VCaP (cell line): ENCODE data around the gene RAC2.

ENCODE experiments used
- H3K27ac ChIP-seq: fragments of 450-650 bp; 2 replicates; pipeline ENCODE4 v1.5.1; 2017
- CTCF ChIP-seq: fragments of 450-650 bp; conservative IDR thresholded peaks from 2 replicates; pipeline ENCODE4 v1.5.1; 2017; ENCODE audit warnings: mild to moderate bottlenecking, moderate library complexity

Gene RAC2

GRCh38 chr22:37218771-37219411 lies 25.2 kb downstream of the RAC2 start:
- no peak overlapping the region for H3K27ac ChIP-seq
- TF ChIP-seq CTCF = no peak

- no peak for TF ChIP-seq CTCF
- no peak overlapping the region for H3K27ac ChIP-seq
These were observed 25.7 kb downstream of the RAC2 start for GRCh38 chr22:37218399-37218770.

- H3K27ac ChIP-seq = no peak overlapping the region
These were observed 28.2 kb downstream of the RAC2 start for GRCh38 chr22:37215890-37216289.

GRCh38 chr22:37214731-37215030 lies 29.4 kb downstream of the RAC2 start:
- TF ChIP-seq CTCF = no peak
- H3K27ac ChIP-seq = no peak overlapping the region

More at GRCh38 chr22:37215890-37216289, 28.2 kb downstream of the RAC2 start:
- TF ChIP-seq CTCF = no peak

- no peak overlapping the region for H3K27ac ChIP-seq
These were observed 29.9 kb downstream of the RAC2 start for GRCh38 chr22:37213941-37214730.

GRCh38 chr22:37213218-37213855 lies 30.7 kb downstream of the RAC2 start:
- no peak overlapping the region for H3K27ac ChIP-seq
- TF ChIP-seq CTCF = no peak

More at GRCh38 chr22:37213941-37214730, 29.9 kb downstream of the RAC2 start:
- TF ChIP-seq CTCF = no peak

- no peak for TF ChIP-seq CTCF
- no peak within 1 kb of the TSS for H3K27ac ChIP-seq
These were observed 31.7 kb downstream of the RAC2 start, which contains the start of gene SSTR3 for GRCh38 chr22:37212174-37212906. Gene SSTR3, minus strand, starts transcription at chr22:37212477. Its CDS starts 4,674 bp downstream, at chr22:37207803.
